Activated CD4-positive, alpha-beta T cell treated with anti-CD3 and anti-CD28 coated beads for 48 hours (primary cell): ENCODE data around the gene MARCHF10.

Experiments used
- DNase-seq: peaks from one replicate; pipeline ENCODE4 v3.0.0-alpha.2; 2020

The MARCHF10 gene

DNA sequence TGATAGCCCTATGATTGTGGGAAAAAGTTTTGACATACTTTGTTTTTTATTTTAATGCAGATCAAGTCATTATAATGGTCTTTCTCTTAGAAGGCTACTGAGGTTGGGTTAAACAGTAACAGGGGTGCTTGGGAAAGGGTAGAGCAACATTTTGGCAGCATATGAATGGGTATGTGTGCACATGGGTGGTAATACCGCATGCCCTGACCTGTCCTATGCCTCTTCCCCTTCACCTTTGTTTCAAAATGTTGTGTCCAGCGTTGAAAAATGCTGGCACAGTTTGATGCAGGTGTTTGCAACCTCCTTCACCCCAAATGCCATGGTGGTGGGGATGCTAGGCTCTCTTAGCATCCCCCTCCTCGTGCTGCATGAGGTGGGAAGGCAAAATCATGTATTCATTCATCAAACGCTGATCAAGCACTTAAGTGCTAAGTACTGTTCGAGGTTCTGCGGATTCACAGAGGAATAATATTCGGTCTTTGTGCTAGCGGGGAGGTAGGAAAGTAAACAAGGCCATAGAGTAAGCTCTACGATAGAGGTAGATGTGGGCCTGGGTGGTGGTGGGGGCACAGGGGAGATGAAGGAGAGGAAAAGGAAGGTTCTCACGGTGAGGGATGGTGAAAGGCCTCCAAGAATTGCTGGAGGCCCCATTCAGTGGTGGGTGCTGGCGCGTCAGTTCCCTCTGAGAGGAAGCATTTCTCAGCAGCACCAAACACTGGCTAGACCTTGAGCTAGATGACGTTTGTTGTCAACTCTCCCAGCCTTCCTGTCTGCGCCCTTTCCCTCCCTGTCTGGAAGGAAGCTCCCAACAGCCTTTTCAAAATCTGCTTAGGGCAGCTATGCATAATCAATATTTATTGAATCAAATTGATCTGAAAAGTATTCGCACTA lies 13.3 kb upstream of the MARCHF10 start:
- DNase-seq: no peak

DNA sequence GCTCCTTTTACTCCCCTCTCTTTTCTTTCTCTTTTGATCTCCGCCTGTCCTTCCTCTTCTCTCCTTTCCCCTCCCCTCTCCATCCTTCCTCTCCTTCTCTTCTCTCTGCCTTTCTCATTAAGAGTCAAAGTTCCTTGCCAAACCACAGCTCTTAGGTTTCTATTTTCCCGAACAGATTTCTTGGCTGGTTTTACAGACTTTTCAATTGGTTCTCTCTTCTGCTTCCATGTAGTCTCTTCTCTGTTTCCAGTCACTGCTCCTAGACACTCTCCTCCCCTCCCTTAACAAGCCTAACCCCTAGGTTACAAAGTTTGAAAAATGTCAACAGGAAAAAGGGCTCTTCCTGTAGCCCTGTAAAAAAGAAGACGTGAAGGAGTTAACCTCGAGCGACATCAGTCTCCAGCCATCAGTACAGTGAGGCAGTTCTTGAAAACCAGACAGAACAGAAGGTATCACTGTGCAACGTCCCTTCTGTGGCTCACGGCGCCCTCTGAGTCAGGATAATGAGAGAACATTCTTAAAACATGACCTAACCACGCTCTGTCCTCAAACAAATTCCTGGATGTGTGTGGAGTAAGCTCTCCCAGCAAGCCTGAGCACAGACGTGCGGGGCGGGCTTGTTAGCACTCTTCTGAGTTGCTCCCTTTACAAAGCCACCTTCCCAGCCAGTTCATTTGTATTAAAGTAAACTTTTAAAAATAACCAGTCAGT lies 11.6 kb upstream of the MARCHF10 start:
- DNase-seq: no peak

DNA sequence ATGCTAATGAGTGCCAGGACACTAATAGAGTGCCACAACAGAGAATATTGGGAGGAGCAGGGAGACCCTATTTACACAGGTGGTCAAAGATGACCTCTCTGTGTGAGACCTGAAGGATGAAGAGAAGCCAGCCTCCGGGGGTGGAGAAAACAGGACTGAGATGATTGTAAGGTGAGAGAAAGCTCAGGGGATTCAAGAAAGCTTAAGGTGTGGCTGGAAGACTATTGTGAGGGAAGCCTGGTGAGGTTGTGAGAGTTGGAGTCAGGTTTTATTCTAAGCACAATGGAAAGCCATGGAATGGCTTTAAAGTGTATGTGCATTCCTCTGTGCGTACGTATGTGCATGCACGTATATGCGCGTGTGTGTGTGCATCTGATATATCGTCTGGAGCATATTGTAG lies 10.4 kb upstream of the MARCHF10 start:
- no peak for DNase-seq

DNA sequence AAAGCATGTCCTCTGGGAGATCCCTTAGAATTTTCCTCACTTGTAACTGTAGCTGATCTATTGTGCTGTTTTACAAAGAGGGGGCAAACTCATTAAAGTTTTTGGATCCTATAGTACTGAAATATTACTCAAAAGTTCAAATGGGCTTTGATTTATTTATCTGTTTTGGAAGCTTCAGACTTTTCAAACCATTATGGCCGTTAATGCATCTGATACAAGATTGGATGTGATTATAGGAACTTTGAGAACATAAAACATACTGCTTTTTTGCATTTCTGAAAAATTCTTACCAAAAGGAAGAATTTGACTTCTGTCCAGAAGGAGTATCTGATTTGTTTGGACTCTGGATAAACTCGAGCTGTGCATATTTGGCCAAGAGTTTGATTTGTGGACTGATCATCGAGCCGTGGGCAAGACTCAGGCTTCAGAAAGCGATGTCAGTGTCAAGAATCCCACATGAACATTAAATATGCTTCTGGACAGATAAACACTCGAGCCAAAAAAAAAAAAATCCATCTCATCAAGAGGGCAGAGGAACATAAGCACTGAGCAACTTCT lies 8.2 kb upstream of the MARCHF10 start:
- DNase-seq: no peak

DNA sequence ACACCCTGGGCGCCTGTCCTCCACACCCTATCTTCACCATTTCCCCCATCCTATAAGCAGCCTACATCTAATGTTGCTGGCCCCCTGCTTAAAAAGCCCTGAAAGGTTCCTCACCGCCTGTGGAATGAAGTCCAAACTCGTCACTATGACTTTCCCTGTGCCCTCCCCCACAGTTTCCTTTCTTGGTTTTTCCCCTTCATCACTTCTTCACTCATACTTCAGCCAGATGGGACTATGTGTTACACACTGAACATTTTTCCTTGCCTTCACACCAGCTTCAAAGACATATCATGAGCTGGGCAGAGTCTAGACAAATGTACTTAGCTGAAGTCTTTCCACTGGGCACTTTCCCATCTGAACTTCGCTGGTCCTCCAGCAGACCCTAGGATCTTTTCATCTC lies 1.5 kb upstream of the MARCHF10 start:
- no peak for DNase-seq

DNA sequence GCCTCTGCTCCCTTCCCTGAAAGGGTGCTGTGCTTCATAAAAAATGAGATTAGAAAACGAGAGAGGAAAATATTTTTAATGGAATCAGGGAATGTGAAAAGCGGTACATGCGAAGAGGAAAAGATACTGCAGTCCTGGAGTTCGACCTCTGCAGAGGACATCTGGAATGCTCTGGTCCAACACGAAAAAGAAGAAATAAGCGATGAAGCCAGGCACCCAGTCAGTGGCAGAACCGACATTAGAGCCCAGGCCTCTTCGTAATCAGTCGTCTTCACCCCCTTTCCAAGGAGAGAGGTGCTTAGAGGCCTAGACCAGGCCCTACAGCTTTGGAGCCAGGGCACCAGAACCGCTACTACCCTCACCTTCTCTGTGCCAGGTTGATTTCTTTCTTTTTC lies 459 bp upstream of the MARCHF10 start:
- DNase-seq: no peak

DNA sequence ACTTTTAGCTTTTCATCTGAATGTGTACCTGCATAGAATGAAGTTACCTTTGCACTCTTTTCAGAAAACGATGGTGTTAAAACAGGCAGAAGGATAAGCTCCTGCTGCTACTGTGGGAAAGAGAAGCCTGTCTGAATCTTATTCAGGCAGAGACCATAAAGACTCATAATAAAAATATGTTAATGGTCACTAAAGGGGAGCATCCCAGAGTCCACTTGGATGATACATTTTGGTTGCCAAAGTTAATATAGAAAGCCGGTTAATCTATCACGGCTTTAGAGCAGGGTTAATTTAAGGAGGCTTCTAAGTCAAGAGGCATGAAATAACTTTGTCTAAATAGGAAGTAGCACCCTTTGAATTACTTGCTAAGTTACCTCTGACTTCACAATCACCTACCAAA lies 2.9 kb downstream of the MARCHF10 start:
- DNase-seq: no peak

DNA sequence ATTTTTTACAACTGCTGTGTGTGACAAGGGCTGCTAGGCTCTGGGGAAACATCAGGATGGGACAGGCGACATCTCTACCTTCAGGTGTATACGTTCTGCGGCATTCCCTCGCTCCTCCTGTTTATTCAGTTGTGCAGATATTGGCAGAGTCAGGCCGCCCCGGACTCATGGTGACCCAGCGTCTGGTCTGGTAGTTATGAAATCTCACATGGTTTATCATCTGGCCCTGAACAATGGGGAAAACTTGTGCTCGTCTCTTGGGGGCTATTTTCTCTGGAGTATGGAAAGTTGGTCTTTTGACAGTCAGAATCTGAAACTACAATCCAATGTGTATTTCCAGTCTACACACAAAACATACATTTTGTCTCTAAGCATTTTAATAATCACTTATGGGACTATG lies 3.3 kb downstream of the MARCHF10 start:
- no peak for DNase-seq

DNA sequence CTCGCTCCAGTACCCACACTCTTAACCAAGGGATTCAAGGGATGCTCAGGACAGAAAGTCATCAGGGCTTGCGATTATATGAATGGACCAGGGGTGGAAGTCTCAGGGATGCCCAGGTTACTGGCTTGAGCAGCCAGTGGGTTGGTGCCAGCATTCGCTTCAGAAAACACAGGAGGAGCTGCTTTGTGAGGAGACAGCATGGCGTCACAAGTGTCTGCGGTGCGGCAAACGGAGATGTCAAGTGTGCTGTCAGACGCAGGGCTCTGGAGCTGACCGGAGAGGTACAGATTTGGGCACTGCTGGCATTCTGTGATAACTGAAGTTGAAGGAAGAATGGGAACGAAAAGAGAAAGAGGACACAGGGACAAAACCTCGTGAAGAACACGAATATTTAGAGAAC lies 4.1 kb downstream of the MARCHF10 start:
- no peak for DNase-seq

DNA sequence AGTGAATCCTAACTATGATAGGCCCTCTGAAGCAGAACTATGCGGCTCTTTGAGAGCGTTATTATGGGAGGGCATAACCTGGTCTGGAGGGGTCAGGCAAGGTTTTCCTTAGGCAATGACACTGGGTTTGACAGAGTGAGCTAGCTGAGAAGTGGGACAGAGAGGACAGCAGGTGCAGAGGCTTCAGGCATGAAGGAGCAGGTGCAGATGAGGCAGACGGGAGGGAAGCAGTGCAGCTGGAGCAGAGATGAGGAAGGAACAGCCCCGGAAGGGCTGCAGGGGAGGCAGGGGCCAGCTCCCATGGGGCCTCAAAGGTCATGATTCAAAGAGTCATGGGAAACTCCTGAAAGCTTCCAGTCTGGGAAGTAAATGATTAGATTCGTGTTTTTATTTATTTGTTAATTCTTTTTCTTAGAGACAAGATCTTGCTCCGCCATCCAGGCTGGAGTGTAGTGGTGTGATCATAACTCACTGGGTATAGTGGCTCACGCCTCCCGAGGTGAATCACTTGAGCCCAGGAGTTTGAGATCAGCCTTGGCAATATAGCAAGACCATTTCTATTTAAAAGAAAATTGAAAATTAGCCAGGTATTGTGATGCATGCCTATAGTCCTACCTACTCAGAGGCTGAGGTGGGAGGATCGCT lies 5.4 kb downstream of the MARCHF10 start:
- DNase-seq: no peak

DNA sequence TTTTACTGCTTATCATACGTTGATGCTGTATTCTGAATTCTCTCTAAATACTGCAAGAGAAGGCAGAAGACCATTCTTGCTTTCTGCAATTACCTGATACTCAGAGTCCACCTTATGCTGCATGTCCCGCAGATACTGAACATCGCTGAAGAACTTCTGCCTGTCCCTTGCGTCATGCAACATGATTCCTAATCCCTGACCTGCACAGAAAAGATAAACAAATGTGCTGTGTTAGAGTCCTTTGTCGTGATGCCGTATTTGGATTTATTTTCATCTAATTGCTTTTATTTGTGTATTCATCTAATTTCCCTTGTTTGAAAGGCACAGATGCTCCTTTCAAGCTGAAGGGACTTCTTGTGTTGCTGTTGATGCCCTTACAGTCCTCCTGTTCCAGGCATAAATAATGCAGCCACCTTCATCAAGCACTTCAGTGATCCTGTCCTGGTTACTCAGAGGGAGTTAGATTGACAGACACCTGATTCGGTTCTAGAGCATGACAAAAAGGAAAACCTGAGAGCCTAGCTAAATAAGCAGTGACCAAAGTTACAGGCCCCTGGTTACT lies 6.5 kb downstream of the MARCHF10 start:
- DNase-seq: no peak

DNA sequence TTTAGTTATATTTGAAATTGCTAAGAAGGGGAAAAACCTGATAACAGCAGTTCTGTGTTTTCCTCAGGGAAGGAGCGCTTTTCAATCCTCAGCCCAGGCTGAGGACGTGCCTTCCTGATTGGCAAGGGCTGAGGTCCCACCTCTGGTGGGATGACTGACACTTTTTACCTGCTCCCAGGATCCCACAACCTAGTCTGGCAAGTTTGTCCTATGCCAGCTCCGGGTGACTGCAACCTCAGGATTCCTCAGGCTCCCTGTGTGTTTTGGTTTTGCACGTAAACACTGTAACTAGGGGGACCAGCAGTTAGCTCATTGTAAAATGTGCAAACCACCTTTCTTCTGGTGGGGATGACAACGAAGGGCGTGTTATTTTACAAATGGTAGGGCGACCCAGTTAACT lies 7.5 kb downstream of the MARCHF10 start:
- no peak for DNase-seq

DNA sequence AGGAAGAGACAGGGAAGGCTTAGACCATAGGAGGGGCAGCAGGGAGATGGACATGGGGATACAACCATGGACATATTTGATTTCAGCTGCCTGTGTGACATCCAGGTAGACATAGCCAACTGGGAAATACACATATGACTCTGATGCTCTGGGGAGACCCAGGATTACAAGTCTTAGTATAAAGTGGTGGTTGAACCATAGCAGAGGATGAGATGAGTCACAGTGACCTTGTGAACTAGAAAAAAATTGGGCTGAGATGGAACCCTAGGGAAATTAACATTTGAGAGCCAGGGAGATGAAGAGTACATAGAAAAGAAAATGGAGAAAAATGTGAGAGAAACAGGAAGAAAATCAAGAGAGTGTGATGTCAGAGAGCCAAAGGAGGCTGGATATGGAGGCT lies 10.2 kb downstream of the MARCHF10 start:
- DNase-seq: no peak

DNA sequence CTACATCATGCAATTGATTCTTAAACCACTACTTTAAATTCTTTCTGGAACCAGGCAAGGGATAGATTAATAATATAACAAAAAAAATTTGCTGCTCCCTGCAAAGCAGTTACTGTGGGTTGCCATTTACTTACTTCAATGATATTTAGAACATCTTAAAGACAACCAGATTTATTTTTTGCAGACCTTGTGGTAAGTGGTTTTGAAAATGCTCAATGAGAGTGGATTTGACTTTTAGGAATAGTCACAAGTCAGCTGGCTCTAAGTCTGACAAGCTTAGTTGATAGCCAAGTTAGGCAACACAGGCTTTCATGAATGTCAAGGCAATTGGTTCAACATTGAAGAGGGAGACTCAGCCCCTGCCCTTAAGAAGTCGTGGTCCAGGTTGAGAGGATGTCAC lies 11.8 kb downstream of the MARCHF10 start:
- DNase-seq: no peak

DNA sequence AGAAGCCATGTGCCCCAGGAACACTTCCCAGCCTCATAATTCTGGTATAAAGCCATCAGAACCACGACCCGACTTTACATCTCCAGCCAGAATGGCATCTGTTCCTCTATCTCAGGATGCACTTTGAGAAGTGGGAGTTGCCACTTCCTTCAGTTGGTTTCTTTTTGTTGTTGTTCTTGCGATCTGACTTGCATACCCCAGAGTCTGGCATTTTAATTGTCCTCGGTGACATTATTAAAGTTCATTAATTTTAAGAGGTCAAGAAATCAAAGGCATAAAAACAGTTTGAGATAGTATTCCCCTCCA lies 13.5 kb downstream of the MARCHF10 start:
- no peak for DNase-seq

DNA sequence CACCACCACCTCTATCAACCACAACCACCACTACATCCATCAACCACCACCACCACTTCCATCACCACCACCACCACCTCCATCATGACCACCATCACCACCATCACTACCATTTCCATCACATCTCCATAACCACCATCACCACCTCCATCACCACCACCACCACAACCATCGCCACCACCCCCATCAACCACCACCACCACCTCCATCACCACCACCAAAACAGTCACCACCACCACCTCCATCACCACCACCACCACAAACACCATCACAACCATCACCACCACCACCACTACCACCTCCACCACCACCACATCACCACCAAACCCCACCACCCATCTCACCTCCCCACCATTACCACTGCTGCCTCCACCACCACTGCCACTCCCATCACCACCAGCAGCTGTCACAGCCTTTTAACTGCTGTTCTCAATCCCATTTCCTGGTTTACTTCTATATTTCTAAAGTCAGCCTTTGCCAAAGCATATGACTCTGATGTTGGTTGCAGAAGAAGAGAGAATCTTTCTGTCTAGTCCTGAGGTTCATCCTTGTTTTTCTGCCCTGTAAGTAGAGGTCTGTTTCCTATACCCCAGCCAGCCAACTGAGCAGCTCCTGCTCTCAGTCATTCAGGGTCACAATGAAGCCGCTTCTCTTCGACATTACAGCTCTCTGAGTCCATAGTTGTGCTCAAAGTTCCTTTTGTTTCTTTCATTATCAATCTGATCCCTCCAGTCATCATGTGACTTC lies 14.0 kb downstream of the MARCHF10 start:
- no peak for DNase-seq

DNA sequence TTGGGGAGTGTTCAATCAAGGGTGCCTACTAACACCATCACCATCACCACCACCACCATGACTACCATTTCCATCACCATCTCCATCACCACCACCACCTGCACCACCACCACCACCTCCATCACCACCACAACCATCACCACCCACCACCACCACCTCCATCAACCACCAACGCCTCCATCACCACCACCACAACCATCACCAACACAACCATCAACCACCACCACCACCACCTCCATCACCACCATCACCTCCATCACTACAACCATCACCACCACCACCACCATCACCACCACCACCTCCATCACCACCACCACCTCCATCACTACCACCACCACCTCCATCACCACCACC lies 15.7 kb downstream of the MARCHF10 start:
- no peak for DNase-seq

DNA sequence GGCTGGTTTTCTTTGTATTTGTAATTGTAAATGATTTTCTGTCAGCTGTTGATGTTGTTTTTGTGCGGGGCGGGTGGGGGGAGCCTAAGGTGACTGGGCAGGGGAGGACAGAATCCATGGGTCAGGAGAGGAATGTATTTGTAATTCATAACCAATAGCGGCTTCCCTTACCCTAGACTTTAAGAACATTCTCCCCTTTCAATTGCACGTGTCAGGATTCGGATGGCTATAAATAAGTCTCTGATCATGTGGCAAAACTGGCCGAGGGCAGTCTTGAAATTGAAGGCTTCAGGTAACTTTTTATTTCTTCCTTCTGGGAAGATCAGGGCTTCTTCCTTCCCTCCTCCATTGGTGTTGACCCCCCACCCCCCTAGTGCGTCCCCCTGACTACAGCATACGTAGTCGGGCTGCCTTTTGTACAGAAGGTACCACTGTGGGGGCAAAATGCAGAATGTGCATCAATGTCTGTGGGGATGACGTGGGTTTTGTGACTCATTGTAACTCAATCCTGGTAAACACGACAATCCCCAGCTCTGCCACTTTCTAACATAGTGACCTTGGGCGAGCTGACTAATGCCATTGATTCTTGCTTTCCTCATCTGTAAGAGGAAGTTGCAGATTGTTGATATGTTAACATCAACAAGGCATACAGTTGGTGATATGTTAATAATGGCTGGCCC lies 16.2 kb downstream of the MARCHF10 start:
- no peak for DNase-seq

DNA sequence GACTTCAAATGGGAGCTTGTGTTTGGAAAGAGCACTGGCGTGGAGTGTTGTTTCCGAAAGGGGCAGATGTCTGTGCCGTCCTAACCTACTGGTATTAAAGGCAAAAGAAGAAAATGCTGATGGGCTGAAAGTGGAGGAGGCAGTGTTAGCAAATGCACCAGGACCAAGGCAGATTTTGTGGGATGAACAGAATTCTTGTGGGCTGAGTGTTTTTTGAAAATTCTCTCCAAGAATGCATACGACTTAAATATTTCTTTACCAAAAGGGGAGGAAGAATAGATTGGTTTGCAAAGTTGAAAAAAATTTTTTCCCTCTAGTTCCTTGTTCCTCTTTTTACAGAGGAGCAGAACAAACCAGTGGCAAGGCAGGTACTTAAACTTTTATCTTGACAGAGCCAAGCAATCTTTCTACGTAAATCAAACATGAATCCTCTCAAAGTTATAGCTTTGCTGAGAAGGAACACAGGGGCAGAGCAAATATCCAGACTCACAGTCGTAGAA lies 16.8 kb downstream of the MARCHF10 start:
- DNase-seq: no peak

DNA sequence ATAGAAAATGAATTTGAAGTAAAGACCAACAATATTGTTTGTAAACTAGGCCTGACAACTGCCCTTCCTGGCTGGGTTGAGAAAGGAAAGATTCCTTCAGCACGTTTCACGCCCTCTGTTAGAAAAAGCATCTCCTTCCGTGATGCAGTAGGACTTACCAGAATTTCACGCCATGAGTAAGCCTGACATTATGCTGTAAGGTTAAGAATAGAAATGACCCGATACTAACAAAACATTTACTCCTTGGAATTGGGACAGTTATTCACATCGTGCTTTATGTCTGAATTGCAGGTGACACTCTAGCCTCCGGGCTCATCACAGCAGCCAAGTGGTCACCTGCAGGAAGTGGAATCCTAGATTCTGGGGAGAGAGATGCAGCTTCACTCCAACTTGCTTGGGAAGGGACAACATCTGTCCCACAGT lies 17.5 kb downstream of the MARCHF10 start:
- DNase-seq: no peak

DNA sequence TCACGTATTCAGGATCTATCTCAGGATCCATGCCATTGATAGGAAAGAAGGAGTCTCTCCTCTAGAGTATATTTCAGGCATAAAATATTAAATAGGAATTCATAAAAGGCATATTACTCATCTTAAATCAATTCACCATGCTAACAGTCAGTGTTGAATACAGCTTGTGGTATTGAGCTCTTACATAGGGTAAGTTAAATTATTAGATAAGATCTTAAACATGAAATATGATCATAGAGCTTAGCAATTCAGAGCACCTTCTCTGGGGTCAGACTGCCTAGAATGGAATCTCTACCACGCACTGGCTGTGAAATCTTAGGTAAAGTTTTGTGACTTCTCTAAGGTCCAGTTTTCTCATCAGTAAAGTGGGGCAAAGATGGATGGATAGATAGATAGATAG lies 20.7 kb downstream of the MARCHF10 start:
- DNase-seq: no peak

DNA sequence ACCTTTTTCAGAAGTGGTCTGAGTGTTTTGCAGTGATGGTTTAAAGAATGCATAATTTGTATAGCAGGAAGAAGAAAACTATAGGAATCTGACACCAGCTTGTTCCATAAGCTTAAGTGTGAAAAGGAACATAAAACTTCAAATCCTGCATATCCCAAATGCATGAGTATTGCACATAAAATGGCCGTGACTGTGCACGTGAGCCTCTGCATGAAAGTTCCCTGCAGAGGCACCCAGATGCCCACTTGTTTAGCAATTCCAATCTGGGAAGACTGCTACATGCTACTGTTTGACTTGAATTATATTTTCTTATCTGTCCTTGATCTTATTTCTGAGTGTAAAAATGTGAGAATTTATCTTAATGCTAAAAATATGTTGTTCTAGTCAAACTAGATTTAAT lies 21.5 kb downstream of the MARCHF10 start:
- no peak for DNase-seq
